Measurements from ENCODE around the gene KIAA0319L.

The KIAA0319L gene

DNA sequence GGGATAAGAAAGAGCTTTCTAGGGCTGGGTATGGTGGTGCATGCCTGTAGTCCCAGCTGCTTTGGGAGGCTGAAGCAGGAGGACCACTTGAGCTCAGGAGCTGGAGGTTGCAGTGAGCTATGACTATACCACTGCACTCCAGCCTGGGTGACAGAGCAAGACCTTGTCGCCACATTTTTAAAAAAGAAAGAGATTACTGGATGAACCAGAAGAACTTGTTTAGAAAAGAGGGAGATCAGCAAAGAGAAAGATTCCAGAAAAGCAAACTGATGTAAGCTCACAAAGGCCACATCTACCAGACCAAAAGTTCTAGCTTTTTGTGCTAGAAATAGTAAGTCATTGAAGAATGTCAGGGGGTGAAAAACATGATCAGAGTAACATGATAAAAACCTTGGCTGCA, 117.6 kb downstream of the KIAA0319L start:
- no peak for DNase-seq

DNA sequence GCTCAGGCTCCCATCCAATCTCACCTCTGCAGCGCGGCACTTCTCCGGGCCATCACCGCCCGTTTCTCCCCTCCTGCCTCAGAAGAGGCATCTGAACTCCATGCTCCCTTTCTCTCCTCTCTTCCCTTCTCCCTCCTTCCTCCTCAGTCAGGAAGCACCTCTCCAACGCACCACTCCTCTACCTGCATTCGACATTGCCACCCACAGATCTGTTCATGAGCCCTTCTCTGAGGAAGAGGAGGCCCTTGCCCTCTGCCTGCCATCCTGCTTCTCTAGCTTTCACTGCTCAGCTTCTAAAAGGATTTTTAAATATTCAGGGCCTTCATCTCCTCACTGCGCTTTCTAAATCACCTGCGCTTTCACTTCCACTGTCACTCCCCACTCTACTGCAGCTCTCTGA, 120.0 kb downstream of the KIAA0319L start:
- DNase-seq, result no peak

DNA sequence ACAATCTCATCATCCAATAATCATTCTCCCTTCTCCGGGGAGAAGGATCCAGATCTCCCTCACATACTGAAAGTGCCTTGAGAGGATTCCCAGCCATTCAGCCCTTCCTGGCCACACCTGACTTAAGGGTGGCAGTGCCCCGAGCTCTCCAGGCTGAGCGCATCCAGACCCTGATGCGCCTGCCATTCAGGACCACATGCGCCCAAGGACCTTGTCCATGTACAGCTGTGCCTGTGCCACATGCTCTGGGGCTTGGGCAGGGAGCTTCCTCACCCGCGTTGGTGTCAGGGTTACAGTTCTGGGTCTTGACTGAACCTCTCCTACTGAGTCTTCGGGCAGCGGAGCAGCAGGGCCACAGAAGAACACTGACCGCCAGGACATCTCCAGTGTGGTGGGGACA, 121.1 kb downstream of the KIAA0319L start:
- no peak for DNase-seq

DNA sequence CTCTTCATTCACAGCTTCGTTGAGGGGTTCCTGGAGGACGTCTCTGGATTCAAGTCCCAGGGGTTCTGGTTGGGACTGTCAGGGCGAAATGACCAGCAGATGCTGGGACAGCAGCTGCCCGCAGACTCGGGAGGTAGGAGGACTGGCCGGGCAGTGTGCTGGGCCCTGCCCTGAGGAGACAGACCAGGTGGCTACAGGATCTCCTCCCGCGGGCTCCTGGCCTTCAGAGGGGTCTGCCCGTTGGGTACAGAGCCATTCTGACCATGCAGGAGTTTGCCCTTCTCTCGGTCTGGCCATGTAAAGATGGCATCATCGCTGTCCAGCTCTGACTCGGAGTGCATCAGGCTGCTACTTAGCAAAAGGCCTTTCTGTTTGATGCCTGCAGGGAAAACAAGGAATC, 122.5 kb downstream of the KIAA0319L start:
- no peak for DNase-seq

DNA sequence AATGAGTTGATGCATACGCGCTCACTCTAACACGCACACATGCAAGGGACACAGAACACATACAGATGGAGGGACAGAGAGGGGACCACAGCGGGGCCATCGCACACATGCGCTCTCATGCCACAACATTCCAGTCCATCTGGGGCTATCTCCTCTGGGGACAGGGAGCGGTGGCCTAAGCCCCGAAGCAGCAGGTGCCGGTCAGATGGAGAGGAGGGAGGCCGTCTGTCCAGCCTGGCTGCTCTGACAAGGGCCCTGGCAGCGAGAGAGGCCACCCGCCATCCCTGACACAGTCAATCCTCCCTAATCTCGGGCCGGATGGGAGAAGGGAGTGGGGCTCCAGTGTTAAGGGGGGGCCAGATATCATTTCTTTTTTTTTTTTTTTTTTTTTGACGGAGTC, 123.5 kb downstream of the KIAA0319L start:
- no peak for DNase-seq

DNA sequence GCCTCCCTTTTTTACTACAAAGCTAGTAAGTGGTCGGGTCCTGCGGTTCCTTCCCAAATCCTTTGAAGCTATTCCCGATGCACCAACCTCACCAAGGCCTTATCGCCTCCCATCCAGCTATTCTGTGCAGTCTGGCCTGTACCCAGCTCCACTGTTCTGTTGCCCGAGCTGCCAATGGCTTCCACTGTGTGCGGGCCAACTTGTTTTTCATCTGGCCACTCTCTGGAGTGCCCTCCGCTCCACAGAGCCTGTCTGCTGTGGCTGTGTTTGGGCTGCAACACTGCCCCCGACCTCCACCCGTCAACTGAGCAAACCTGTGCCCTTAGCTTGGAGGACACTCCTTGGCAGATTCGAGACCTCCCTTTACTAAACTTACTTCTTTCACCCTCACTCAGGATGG, 125.0 kb downstream of the KIAA0319L start:
- DNase-seq, result no peak

DNA sequence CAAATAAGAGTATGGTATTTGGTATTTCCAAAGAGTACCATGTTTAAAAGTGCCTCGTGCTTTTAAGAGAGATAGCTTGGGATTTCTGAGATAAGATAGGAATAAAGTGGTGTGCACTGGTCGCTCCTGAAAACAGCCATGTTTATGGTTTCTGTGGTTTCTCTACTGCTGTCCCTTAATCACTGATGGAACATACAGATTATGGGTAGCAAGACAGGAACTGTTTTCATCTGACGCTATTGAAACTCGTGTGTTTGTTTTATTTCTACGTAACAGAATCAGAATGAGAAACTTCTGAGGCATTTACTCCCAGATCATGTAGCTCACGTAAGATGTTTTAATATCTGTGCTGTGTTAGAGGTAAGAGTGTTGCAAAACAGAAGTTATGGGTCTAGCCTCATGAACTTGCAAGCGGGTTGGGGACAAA, 126.0 kb downstream of the KIAA0319L start:
- DNase-seq, result no peak

DNA sequence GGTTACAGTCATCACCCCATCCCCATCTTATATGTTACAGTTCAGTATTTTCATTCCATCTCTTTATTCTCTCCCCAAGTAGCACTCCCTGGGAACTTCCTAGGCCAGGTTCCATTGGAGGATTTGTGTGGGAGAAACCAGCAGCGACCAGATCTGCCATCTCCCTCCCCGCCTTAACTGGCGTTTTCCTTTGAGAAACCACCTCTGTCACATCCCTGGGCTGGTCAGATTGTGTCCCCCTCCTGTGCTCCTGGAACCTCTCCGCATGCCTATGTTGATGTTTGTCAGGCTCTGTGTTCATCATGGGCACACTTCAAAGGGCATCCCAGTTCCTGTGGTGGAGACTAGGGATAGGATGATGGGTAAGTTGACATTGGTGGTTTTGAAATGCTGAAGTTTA, 126.4 kb downstream of the KIAA0319L start:
- DNase-seq, result no peak

DNA sequence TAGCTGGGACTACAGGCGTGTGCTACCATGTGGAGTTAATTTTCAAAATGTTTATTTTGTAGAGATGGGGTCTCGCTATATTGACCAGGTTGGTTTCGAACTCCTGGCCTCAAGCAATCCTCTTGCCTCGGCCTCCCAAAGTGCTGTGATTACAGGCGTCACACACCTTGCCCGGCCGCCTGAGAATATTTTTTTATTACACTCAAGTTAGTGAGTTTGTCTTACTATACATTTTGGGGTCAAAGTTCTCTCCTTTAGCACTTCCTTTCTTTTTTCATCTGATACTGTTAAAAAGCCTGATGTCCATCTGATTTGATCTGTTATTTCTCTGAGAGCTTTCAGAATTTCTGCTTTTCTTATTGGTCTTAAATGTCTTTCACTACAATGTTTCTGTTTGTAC, 128.8 kb downstream of the KIAA0319L start:
- no peak for DNase-seq

DNA sequence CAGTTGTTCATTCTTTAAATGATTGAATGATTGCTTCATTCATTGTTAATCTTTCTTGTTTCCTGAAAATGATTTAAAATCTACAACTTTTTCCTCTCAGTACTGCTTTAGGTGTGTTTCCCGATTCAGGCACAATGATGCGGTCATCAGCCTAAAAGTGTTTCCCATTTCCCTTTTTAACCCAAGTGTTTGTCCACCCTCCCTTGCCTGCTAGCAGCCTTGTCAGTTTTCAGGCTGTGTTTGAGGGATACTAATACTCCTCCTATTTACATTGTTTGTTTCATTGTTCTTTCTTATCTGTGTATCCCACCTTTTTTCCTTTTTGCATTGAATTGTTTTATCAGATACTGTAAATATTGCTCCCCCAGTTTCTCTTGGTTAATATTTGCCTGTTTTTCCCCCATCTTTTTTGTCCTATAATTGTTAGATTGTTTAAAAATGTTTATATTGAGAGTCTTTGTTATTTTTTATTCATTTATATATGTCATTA, 131.1 kb downstream of the KIAA0319L start:
- no peak for DNase-seq

DNA sequence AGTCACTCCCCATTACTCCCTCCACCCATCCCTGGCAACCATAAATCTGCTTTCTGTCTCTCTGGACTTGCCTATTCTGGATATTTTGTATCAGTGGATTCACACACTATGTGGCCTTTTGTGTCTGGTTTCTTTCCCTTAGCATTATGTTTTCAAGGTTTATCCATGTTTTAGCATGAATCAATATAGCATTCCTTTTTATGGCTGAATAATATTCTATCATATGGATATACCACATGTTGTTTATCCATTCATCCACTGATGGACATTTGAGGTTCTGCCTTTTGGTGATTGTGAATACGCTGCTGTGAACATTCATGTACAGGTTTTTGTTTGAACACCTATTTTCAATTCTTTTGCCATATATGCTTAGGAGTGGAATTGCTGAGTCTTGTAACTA, 148.3 kb downstream of the KIAA0319L start:
- DNase-seq, result no peak

DNA sequence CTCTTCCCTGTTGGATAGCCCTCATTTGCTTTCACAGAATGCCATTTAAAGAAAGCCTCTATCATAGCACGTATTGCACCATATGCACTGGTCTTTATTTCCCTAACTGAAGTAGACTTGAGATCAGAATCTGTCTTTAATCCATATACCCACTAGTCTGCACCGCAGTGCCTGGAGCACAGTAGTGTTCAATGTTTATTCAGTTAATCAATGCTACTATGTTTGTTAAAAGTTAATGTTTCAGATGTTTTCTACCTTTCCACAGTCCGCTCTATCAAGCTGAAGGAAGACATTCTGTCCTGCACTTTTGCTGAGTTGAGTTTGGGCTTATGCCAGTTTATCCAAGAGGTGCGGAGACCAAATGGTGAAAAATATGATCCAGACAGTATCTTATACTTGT, 149.5 kb downstream of the KIAA0319L start:
- DNase-seq, result no peak

DNA sequence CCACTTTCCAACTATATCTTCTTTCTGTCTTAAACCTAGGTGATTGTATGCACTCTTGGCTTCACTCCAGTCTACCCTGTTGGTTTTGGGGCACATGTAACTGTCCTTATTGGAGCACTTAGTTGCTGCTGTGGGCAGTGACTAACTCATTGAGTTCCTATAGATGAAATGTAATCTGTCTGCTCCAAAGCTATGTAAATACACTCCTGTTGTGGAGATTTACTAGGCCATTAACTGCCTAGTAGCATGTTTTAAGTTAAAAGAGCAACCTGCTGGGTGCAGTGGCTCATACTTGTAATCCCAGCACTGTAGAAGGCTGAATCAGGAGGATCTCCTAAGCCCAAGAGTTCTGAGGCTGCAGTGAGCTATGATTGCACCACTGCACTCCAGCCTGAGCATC, 151.1 kb downstream of the KIAA0319L start:
- DNase-seq, result no peak

DNA sequence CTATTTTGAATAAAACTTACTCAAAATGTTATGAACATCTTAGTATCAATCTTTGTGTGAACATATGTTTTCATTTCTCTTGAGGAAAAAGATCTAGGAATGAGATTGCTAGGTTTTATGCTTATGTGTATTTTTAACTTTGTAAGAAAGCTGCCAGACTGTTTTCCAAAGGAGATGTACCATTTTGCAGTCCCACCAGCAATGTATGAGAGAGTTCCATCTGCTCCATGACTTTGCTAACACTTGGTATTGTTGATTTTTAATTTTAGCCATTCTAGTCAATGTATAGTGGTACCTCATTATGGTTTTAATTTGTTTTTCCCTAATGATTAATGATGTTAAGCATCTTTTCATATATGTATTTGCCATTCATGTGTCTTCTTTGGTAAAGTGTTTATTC, 156.2 kb downstream of the KIAA0319L start:
- DNase-seq, result no peak

DNA sequence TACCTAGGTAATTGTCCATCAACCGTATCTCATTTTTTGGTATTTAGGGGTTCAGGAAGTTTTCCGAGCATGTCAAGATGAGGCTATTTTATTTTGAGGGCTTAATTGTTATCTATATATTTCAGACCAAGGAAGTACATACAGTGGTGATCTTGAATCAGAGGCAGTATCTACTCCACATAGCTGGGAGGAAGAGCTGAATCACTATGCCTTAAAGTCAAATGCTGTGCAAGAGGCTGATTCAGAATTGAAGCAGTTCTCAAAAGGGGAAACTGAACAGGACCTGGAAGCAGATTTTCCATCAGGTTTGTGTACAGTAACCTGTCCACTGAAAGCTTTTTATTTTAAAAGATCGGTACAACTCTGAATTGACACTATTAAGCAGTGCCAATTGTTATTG, 158.5 kb downstream of the KIAA0319L start:
- DNase-seq, result no peak

DNA sequence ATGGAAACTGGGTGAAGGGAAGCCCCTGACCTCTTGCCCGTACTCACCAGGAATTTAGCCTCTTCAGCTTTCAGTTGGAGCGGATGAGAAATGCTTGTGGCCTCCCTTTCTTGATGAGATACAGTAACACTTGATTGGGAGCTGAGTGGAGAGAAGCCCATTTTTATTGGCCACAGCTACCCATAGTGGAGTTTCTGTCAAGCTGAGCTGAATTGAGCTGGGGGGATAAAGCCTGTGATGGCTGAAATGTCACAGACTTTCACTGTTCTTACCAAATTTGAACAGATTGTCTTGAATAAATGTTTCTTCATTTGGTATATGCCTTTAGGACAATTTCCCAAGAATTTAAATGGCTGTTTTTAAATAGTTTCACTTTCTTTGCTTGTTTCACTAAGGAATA, 162.8 kb downstream of the KIAA0319L start:
- no peak for DNase-seq

DNA sequence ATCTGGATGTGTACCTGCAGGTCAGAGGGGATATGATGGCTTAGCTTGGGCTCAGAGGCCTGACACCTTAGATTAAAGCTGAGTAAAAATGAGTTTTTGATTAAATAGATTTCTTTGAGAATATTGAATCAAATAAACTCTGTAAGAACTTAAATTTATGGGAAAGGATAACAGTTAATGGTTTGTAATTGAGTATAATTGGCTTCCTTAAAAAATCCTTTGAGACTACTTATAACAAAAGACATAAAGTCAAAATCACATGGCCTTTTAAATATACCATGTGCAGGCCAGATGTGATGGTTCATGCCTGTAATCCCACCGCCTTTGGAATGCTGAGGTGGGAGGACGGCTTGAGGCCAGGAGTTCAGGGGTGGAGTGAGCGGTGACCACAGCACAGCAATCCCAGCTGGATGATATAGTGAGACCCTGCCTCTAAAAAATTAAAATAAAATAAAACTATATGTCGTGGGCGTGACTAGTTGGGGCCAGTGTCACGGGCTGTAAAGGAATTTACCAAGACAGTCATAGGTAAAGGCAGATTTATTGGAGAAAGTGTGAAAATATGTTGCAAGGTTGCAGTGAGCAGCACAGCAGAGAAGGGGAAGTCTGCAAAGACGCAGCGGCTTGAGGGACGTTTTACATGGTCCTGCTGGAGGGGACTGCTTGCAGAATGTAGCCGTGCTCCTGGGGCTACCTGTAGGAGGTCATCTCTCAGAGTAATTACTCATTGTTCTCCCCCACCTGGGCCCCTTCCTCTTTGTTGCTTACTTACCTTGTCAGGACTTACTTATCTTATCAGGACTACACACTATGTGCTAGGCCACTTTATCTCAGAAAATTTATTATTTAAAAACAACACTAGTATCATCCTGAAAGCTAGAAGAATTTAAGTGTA, 166.4 kb downstream of the KIAA0319L start:
- no peak for DNase-seq

DNA sequence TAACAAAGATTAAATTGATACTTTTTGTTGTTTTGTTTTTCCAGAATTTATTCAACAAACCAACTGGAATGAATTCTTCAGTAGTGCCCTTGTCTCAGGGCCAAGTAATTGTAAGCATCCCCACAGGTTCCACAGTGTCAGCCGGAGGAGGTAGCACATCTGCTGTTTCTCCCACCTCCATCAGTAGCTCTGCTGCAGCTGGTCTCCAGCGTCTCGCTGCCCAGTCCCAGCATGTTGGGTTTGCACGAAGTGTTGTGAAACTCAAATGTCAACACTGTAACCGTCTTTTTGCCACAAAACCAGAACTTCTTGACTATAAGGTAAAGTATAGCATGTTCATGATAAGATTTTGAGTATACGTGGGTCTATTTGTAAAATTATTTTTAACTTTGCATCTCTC, 170.2 kb downstream of the KIAA0319L start:
- DNase-seq, result no peak

DNA sequence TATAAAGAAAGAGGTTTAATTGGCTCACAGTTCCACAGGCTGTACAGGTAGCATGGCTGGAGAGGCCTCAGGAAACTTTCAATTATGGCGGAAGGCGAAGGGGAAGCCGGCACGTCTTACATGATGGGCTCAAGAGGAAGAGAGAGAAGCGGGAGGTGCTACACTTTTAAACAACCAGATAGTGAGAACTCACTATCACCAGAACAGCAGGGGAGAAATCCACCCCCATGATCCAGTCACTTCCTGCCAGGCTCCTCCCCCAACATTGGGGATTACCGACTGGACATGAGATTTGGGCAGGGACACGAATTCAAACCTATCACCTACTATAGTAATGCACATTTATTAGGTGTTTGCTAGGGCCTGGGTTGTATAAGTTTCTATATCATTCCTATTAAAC, 170.9 kb downstream of the KIAA0319L start:
- DNase-seq, result no peak
